Measurements from ENCODE around the gene FLT4.

DNA sequence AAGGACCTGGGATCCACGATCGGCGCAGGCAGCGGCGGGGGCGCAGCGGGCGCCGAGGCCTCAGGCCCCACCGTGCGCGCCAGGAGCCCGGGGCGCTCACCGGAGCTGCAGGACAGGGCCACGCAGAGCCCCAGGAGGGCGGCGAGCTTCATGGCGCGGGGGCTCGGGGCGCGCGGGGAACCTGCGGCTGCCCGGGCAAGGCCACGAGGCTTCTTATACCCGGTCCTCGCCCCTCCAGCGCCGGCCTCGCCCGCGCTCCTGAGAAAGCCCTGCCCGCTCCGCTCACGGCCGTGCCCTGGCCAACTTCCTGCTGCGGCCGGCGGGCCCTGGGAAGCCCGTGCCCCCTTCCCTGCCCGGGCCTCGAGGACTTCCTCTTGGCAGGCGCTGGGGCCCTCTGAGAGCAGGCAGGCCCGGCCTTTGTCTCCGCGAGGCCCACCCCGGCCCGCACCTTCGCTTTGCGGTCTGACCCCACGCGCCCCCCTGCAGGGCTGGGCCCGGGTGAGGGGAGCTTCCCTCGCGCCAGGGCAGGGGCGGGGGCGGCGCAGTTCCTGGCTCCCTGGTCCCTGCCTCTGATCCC lies 58.0 kb downstream of the FLT4 start, which contains the start of gene SCGB3A1:
- TF ChIP-seq, protein P1, sequence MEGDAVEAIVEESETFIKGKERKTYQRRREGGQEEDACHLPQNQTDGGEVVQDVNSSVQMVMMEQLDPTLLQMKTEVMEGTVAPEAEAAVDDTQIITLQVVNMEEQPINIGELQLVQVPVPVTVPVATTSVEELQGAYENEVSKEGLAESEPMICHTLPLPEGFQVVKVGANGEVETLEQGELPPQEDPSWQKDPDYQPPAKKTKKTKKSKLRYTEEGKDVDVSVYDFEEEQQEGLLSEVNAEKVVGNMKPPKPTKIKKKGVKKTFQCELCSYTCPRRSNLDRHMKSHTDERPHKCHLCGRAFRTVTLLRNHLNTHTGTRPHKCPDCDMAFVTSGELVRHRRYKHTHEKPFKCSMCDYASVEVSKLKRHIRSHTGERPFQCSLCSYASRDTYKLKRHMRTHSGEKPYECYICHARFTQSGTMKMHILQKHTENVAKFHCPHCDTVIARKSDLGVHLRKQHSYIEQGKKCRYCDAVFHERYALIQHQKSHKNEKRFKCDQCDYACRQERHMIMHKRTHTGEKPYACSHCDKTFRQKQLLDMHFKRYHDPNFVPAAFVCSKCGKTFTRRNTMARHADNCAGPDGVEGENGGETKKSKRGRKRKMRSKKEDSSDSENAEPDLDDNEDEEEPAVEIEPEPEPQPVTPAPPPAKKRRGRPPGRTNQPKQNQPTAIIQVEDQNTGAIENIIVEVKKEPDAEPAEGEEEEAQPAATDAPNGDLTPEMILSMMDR (IDR thresholded peaks at IDR 0.05), result no peak
- TF ChIP-seq POLR2A (IDR thresholded peaks at IDR 0.05) (no peak), POLR2AphosphoS5 (IDR thresholded peaks at IDR 0.05) (no peak), EP300 (IDR thresholded peaks at IDR 0.05) (no peak)

All from sigmoid colon (tissue), 4 donors.